RKO (cell line): Measurements from ENCODE around the gene HSF2BP.
A peak's percentile ranks its signal among the peaks of the same experiment; 100 is the strongest.
"Not testable (repeated sequence)": the region's sequence is repeated elsewhere in the genome, so short reads cannot be mapped to it uniquely, and the experiment has no call there.

Experiments used
- DNase-seq: peaks from one replicate; pipeline ENCODE4 v3.0.0-alpha.2; 2016; ENCODE audit warnings: low spot score

The HSF2BP gene

DNA sequence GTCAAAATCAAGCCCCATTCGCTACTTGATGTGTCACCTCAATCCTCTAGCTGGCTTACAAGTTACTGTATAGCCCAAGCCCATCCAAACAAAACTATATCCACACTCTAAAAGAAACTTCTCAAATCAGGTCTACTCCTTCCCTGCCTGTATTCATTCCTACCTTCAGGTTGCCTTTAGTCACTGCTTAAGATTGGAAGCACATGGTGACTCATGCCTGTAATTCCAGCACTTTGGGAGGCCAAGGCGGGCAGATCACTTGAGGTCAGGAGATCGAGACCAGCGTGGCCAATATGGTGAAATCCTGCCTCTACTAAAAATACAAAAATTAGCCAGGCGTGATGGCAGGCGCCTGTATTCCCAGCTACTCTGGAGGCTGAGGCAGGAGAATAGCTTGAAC lies 7.4 kb downstream of the HSF2BP start:
- DNase-seq: not testable (repeated sequence)

DNA sequence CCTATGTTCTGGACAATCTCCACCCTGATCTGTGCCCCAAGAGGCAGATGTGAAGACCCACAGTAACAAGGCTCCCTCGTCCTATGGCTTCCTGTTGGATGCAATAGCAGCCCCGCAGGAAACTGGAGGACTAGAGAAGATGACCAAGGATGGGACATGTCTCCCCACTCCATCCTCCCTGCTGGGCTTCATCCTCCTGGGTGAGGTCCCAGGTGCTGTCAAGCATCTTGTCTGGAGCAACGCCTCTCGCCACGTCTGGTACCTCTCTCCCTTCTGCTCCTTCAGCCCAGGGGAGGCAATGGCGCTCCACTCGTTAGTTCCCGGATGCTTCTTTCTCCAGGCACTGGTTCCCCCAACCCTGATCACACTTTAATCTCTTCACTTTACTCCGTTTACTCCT lies 11.1 kb downstream of the HSF2BP start:
- DNase-seq: no peak

DNA sequence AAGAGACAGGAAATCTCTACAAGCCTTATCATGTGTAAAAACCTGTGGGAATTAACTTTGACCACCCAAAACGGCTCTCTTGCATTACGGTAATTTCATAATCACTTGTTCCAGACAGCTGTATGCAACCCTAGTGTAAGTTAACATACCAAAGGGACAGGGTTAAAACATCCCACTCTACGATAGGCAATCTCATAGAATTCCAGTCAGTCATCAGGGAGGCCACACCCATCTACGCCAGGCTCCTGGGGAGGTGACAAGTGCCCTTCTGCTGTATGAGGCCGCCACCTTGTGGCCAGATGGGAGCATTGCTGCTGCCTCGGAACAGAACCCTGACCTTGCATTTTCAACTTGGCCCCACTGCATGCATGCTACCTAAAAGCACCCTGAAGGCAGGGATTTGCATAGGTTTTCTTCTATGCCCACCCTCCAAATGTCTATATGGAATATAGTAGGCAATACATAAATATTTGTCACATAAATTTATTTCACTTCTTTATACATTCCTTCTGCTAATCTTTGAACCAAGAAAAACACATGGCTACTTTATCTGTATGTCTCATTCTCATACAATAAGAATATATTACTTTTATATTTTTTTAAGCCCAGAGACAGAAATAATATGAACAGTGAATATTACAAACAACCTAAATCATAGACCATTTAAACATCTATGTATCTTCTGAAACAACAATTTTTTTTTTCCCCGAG lies 12.6 kb downstream of the HSF2BP start:
- peak; percentile 95 for DNase-seq

DNA sequence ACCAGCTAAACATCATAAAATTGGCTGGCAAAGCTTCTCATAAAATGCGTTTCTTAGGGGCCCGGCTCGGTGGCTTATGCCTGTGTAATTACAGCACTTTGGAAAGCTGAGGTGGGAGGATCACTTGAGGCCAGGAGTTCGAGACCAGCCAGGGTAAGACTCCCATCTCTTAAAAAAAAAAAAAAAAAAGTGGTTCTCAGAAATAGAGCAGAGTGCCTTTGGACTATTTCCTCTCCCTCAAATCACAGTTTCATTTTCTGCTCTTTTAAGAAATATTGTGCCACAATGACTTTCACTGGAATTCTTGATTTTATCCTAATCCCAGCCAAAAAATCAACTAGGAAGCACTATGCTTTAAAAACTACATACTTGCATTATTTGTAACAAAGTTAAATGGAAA lies 13.3 kb downstream of the HSF2BP start:
- no peak for DNase-seq

DNA sequence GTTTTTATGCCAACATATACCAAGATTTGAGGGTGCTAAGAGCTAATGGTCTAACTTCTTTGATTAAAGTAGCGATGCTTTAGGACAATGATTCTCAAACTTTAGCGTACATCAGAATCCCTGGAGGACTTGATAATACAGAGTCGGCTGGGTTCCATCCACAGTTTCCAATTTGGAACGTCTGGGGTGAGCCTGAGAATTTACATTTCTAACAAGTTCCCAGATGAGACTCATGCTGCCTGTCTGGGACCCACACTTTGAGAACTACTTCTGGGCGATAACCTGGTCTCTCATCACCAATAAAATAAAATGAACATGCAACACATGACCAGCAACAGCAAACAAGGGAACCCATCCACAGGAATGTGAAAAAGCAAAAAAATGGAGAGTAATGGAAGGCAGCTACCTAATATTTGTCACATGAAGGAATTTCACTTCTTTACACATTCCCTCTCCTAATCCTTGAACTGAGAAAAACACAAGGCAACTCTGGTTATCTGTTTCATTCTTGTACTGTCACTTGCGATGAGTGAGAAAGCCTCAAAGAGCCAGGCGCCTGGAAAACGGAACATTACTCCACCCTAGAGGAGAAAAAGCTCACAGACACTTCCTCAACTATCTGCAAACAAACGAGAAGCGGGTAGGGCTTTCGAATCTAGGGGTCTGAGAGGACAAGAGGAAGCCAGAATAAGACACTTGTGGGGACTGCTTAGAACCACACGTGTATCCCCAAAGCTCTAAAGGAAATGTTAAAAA lies 14.0 kb downstream of the HSF2BP start:
- no peak for DNase-seq

DNA sequence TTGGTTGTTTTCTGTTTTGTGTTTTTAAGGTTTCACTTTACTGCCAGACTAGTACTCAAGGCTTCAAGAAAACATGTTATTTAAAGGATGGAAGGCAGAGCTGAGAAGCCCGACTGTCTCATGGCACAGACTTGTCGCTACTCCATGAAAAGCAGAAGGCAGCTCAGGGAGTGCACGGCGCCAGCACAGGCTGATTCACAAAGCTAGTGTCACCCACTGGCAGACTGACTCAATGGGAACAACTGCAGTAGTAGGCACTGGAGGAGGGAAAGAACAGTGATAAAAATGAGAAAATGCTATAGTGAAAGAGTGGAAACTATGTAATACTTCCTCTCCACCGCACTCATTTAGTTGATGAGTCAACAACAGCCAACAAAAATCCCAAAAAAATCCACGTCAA lies 14.7 kb downstream of the HSF2BP start:
- peak; percentile 61 for DNase-seq

DNA sequence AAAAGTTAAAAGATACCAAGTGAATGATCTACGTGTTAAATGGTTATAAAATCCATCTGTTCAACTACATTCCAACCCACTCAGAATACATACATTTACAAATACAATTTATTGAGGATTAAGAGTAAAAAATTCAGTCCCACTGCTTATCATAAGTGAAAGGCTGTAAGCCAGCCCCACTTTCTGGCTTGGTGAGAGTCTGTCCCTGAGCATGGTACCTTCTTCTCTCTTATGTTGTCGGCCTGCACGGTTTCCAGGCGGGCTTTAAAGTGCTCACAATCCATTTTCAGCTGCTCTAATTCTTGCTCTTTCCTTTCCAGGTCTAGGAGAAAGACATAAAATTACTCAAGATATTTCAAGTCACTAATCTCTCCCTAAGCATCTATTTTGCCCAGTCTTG lies 15.2 kb downstream of the HSF2BP start:
- no peak for DNase-seq

DNA sequence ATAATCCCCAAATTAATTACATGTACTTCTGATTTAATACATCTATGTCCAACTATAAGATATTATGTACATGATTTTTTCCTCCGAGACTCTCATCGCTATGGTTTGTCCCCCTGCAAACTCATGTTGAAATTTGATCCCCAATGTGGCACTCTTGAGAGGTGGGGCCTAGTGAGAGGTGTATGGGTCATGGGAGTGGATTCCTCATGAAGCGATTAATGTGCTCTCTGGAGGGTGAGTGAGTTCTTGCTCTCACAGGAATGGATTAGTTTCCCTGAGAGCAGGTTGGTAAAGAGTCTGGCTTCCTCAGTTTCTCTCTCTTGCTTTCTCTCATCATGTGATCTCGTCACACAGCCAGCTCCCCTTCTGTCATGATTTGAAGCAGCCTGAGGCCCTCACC lies 16.1 kb downstream of the HSF2BP start:
- DNase-seq: no peak

DNA sequence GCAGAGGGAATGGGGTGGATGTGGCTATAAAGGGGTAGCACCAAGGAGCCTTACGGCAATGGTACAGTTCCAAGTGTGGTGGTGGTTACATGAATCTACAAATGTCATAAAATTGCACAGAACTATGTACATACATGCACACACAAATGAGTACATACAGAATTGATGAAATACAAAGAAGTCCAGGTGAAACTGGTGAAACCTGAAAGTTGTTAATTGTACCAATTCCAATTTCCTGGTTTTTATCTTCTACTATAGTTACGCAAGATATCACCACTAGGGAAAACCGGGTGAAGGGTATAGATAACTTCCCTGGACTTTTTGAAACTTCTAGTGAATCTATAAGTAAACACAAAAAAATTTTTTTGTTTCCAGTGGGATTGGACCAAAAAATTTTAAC lies 18.9 kb downstream of the HSF2BP start:
- DNase-seq: no peak

DNA sequence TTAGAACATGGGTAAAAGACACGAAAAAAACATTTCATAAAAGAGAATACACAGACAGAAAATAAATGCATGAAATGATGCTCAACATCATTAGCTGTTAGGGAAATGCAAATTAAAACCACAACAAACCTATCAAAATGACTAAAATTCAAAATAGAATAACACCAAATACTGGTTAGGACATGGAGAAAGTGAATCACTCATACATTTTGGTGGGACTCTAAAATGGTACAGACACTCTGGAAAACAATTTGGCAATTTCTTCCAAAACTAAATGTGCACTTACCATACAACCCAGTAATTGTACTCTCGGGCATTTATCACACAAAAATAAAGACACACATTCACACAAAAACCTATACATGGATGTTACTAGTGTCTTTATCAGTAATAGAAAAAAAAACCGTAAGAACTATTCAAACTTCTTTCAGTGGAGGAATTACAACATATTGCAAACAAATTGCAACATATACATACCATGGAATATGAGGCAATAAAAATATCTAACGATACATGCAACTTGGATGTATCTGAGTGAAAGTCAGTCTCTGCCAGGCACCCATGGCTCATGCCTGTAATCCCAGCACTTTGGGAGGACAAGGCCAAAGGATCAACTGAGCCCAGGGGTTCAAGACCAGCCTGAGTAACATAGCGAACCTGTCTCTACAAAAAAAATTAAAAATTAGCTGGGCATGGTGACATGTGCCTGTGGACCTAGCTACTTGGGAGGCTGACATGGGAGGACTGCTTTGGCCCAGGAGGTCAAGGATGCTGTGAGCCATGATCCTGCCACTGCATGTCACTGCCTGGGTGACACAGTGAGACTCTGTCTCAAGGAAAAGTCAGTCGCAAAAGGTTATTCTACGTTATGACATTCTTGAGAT lies 19.6 kb downstream of the HSF2BP start:
- no peak for DNase-seq

DNA sequence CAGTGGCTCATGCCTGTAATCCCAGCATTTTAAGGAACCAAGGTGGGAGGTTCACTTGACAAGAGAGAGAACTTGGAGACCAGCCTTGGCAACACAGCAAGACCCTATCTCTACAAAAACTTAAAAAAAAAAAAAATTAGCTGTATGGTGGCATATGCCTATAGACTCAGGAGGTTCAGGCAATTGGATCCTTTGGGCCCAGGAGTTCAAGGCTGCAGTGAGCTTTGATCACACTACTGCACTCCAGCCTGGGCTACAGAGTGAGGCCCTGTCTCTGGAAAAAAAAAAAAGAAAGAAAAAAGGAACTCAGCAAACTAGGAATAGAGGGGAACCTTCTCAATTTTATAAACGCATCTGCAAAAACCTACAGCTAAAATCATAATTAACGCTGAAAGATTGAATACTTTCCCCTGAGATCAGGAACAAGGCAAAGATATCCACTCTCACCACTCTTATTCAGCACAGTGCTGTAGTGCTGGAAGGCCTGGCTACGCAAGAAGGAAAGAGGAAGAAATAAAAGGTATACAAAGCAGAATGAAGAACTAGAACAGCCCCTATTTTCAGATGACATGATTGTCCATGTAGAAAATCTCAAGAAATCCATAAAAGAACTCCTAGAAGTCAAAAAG lies 21.6 kb downstream of the HSF2BP start:
- DNase-seq: no peak

DNA sequence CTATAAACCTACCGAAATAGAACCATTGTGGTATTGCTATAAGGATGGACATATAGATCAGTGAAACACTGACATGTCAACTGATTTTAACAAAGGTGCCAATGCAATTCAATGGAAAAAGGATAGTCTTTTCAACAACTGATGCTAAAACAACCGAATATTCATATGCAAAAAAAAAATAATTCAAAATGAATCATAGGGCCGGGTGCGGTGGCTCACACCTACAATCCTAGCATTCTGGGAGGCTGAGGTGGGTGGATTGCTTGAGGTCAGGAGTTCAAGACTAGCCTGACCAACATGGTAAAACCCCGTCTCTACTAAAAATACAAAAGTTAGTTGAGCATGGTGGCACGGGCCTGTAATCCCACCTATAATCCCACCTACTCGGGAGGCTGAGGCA lies 23.9 kb downstream of the HSF2BP start:
- DNase-seq: no peak

DNA sequence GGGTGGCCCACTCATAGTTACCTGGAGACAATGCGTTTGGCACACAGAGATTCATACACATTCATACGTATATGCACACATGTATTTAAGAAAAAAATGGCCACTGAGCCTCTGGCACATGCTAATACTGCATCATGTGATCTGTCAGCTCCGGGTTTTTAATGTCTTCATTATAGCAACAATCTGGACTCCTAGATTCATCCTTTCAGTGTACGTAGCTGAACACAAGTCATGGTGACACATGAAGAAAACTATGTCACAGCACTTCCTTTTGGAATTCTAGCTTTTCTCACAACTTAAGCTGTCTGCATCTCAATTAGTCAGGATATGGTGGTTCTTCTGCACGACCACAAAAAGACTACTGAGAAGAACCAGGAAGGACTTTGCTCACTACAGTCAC lies 24.7 kb downstream of the HSF2BP start:
- peak; percentile 74 for DNase-seq

DNA sequence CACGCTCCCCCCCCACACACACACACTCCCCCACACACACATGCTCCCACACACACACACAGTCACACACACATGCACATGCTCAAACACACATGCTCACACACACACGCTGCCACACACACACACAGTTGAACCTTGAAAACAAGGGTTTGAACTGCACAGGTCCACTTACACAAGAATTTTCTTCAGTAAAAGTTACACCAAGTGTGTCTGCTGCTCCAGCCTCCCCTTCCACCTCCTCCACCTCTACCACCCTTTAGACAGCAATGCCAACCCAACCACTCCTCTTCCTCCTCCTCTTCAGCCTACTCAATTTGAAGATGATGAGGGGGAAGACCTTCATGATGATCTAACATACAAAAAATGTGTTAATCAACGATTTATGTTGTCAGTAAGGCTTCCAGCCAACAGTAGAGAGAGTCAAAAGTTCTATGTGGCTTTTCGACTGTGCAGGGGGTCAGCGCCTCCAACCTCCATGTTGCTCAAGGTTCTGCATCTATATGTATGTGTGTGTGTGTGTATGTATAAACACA lies 26.8 kb downstream of the HSF2BP start:
- no peak for DNase-seq

DNA sequence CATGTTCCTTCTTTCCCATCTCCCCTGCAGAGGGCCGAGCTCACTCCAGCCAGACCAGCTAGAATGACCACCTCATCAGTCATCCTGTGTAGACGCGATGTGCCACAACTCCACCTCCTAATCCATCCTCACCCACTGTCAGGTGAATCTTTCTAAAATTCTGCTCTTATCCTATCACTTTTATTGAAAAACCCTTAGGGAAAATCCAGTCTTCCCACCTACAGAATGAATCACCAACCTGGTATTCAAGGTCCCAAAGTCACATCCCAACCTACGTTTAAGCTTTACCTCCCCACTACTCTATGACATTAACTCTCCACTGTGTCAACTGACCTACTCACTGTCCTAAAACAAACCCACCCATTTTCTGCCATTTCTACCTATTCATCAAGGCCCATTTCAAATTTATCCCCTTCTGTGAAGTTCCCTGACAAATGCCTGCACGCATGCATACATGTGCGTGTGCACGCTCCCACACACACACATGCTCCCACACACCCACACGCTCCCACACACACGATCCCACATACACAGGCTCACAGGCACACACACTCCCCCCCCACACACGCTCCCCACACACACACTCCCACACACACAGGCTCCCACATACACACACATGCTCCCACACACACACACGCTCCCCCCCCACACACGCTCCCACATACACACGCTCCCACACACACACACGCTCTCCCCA lies 27.7 kb downstream of the HSF2BP start:
- DNase-seq: no peak

DNA sequence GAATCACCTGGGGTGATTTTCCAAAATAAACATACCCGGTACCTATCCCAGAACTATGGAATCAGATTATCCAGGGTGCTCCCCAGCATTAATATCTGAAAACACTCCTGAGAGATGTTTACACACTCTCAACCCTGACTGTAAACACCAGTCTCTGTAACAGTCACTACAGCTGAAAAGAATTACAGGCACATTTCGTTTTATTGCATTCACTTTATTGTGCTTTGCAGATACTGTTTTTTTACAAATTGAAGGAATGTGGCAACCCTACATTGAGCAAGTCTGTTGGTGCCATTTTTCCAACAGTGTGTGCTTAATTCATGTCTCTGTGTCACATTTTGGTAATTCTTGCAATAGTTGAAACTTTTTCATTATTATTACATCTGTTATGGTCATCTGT lies 31.8 kb downstream of the HSF2BP start:
- no peak for DNase-seq

DNA sequence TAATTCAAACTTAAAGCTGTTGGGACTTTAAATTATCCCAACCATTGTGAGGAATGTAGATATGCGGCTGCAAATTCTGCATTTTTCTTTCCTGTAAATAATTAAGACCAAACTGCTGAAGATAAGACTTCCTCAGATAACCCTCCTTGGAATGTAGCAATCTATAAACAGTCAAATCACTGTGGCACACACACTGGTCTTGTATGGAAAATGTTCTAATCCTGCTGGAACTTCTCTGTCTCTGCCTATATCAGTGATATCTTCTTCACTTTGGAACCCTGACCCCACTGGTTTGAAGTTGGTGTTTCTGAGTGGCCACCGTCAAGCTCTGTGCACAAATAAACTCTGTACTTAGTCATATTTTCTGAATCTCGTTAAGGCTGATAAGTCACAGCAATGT lies 32.9 kb downstream of the HSF2BP start:
- DNase-seq: no peak

DNA sequence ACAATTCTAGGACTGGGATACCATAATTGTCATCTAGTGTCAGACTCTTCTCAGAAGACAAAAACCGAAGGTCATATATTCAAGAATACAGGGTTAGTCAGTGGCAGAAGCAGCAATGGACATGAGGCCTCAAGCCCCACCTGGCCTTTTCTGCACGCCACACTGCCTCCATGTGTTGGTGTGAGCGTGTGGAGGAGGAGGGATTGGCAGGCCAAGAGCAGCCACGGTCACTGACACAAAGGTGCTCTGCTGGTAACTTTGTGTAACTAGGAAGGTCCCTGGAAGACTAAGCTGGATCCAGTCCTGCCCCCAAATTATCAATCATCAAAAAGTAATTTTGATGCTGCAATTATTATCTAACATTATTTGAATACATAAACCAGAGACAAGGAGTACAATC lies 34.9 kb downstream of the HSF2BP start:
- no peak for DNase-seq

DNA sequence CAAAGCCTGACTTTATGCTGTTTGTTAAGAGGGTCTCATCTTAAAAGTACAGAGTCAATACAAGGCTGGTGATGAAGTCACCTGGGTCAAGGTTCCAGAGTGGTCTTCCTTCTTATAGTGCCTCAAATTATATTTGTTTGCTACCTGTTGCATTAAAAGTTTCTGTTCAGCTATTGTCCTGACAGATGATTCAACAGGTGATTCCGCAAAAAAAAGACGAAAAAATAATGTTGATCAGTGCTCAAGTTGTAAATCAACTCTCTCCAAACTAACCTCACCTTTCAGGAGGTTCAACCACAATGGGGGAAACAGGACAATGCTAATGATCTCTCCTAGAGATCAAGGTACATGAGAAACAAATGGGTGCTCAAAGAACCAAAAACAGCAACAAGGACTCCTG lies 35.7 kb downstream of the HSF2BP start:
- no peak for DNase-seq

DNA sequence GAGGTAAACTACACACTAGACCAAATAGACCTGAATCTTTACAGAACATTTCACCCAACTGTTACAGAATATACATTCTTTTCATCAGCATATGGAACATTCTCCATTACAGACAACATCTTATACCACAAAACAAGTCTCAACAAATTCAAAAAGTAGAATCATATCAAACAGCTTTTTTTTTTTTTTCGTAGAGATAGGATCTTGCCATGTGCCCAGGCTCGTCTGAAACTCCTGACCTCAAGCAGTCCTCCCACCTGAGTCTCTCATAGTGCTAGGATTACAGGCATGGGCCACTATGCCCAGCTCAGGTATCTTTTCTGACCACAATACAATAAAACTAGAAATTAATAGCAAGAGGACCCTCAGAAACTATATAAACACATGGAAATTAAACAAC lies 36.5 kb downstream of the HSF2BP start:
- DNase-seq: no peak

DNA sequence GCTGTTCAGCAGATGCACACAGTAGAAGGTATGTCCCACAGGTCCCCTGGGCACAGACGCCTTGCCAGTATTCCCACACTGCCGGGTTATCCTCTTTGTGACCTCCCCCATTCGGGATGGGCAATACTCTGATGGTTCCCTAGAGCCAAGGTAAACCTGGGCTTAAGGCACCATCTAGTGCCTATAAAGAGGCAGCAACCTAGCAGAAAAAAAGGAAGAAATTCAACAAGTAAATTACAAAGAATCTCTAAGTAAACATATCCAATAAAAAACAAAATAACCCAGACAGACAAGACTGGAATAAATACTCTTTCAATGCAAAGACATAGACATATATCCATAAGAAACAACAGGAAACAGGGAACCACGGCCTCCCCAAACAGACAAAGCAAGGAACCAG lies 39.4 kb downstream of the HSF2BP start:
- peak; percentile 22 for DNase-seq

DNA sequence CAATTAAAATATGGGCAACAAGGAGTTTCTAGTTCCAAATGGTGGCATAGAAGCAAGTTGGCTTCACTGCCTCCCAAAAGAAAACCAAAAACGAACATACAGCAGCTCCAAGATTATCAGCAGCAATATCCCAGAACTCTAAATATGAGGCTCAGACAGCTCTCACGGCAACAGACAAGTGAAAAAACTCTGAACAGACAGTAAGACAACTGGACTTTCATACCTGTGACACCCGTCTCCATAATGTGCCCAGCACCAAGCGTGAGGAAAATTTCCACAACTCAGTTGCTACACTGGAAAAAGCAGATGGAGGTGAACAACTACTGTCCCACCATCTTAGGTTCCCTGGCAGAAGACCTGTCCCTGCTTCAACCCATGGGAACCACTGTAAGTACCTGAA lies 39.9 kb downstream of the HSF2BP start:
- no peak for DNase-seq
